Trophoblast cell (in vitro differentiated cells and primary cell): Measurements from ENCODE around the gene RAG1.
A peak's percentile ranks its signal among the peaks of the same experiment; 100 is the strongest.
"Not testable (repeated sequence)": the region's sequence is repeated elsewhere in the genome, so short reads cannot be mapped to it uniquely, and the experiment has no call there.

ENCODE experiments used
- DNase-seq, 2 donors: peaks; one replicate each; pipeline ENCODE4 v3.0.0-alpha.2; 2016
- H2AFZ ChIP-seq: 2 replicates; pipeline ENCODE4 v1.6.1; 2013; ENCODE audit warnings: low read length, moderate library complexity, mild to moderate bottlenecking; ENCODE audit not compliant: insufficient read depth, poor library complexity
- H2AK5ac ChIP-seq: 2 replicates; pipeline ENCODE4 v1.6.1; 2013; ENCODE audit warnings: mild to moderate bottlenecking, low read length
- H2BK120ac ChIP-seq: 2 replicates; pipeline ENCODE4 v1.6.1; 2013; ENCODE audit warnings: low read length, mild to moderate bottlenecking, moderate library complexity; ENCODE audit not compliant: insufficient read depth, poor library complexity
- H2BK12ac ChIP-seq: 2 replicates; pipeline ENCODE4 v1.6.1; 2013; ENCODE audit warnings: mild to moderate bottlenecking, low read length, moderate library complexity
- H2BK5ac ChIP-seq: 2 replicates; pipeline ENCODE4 v1.6.1; 2013; ENCODE audit warnings: low read length, low read depth, moderate library complexity, mild to moderate bottlenecking; ENCODE audit not compliant: poor library complexity
- H3K14ac ChIP-seq: 2 replicates; pipeline ENCODE4 v1.6.1; 2013; ENCODE audit warnings: mild to moderate bottlenecking, low read length
- H3K18ac ChIP-seq: 2 replicates; pipeline ENCODE4 v1.6.1; 2013; ENCODE audit warnings: mild to moderate bottlenecking, low read length
- H3K23ac ChIP-seq: 2 replicates; pipeline ENCODE4 v1.6.1; 2013; ENCODE audit warnings: low read length
- H3K27ac ChIP-seq: 2 replicates; pipeline ENCODE4 v1.5.1; 2013; ENCODE audit warnings: low read depth, mild to moderate bottlenecking, inconsistent platforms, low read length, moderate library complexity
- H3K27me3 ChIP-seq: 2 replicates; pipeline ENCODE4 v1.6.1; 2013; ENCODE audit warnings: inconsistent platforms, mild to moderate bottlenecking, low read length, moderate library complexity; ENCODE audit not compliant: insufficient read depth
- H3K36me3 ChIP-seq, 2 experiments: 1 replicate in 1 of 2; 2 replicates in 1 of 2; pipeline ENCODE4 v1.6.1; 2013; ENCODE audit warnings: low read length in 2 of 2, mild to moderate bottlenecking in 2 of 2, moderate library complexity in 1 of 2; ENCODE audit not compliant: insufficient read depth in 2 of 2, control insufficient read depth in 1 of 2
- H3K4ac ChIP-seq: 2 replicates; pipeline ENCODE4 v1.6.1; 2013; ENCODE audit warnings: low read depth, mild to moderate bottlenecking, low read length, moderate library complexity
- H3K4me1 ChIP-seq, 2 experiments: 1 replicate in 1 of 2; 2 replicates in 1 of 2; pipeline ENCODE4 v1.6.1; 2013; ENCODE audit warnings: low read length in 2 of 2, mild to moderate bottlenecking in 2 of 2, moderate library complexity in 1 of 2; ENCODE audit not compliant: insufficient read depth in 2 of 2, control insufficient read depth in 1 of 2
- H3K4me2 ChIP-seq: 2 replicates; pipeline ENCODE4 v1.6.1; 2013; ENCODE audit warnings: inconsistent platforms, mild to moderate bottlenecking, low read length, moderate library complexity
- H3K4me3 ChIP-seq: 2 replicates; pipeline ENCODE4 v1.5.1; 2013; ENCODE audit warnings: mild to moderate bottlenecking, low read depth, low read length, inconsistent platforms
- H3K79me1 ChIP-seq: one replicate; pipeline ENCODE4 v1.6.1; 2013; ENCODE audit warnings: low read length
- H3K79me2 ChIP-seq: 2 replicates; pipeline ENCODE4 v1.6.1; 2013; ENCODE audit warnings: low read length, mild to moderate bottlenecking; ENCODE audit not compliant: control insufficient read depth, insufficient read depth, poor library complexity
- H3K9ac ChIP-seq: 2 replicates; pipeline ENCODE4 v1.6.1; 2013; ENCODE audit warnings: mild to moderate bottlenecking, low read length
- H3K9me3 ChIP-seq: 2 replicates; pipeline ENCODE4 v1.6.1; 2013; ENCODE audit warnings: low read depth, mild to moderate bottlenecking, control low read depth, inconsistent platforms, low read length; ENCODE audit not compliant: insufficient read depth
- H4K12ac ChIP-seq: 2 replicates; pipeline ENCODE4 v1.6.1; 2013; ENCODE audit warnings: low read depth, mild to moderate bottlenecking, low read length, moderate library complexity
- H4K8ac ChIP-seq: 2 replicates; pipeline ENCODE4 v1.6.1; 2013; ENCODE audit warnings: low read depth, mild to moderate bottlenecking, low read length, moderate library complexity
- H4K91ac ChIP-seq: one replicate; pipeline ENCODE4 v1.6.1; 2013; ENCODE audit warnings: low read depth, mild to moderate bottlenecking, low read length, moderate library complexity
- WGBS: extraction: QIAGEN DNeasy Blood & Tissue Kit; methylation state at CpG from one replicate; pipeline ENCODE4 v1.1.7; 2013; ENCODE audit warnings: missing lambda C conversion rate; ENCODE audit not compliant: insufficient read length, insufficient coverage; ENCODE audit errors: extremely low coverage; 5-methylcytosine and 5-hydroxymethylcytosine counted together

The RAG1 gene

DNA sequence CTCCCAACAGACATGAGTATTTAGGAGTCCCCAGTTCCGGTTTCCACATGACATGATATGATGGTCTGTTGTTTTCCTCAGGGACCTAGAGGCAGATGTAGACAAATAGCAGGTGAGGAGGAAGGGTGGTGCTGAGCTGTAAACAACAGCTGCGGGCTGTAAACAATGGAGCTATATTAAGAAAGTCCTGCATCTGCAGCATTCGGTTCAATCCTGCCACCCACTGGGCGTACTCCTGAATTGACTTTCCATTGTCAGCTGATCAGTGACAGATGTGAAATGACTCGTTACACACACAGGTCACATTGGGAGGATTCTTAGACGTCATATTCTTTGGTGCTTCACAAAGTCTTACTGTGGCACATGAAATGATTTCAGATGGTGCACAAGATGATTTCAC is 26.8 kb upstream of the RAG1 start:
- H3K4me1 ChIP-seq: no peaks in the 10 kb centered on the region
- H3K79me2 ChIP-seq: no peaks in the 10 kb centered on the region
- no peak overlapping the region for H3K4me3 ChIP-seq
- no peak overlapping the region for H3K4ac ChIP-seq
- H3K4me2 ChIP-seq: no peak overlapping the region
- no peaks in the 10 kb centered on the region for H3K27me3 ChIP-seq
- no peak overlapping the region for H2AFZ ChIP-seq
- no peaks in the 10 kb centered on the region for H3K9me3 ChIP-seq
- H3K23ac ChIP-seq: no peak overlapping the region
- H2BK12ac ChIP-seq: no peak overlapping the region
- no peak overlapping the region for H3K18ac ChIP-seq
- no peaks in the 10 kb centered on the region for H3K36me3 ChIP-seq
- no peak overlapping the region for H3K14ac ChIP-seq
- peak; percentile 63 to 77 for DNase-seq
- no peak overlapping the region for H4K8ac ChIP-seq
- H4K12ac ChIP-seq: no peak overlapping the region
- no peak overlapping the region for H2BK120ac ChIP-seq
- WGBS: no CpG with 5 or more reads among the region's 6 CpGs
- no peak overlapping the region for H3K9ac ChIP-seq
- no peak overlapping the region for H2BK5ac ChIP-seq
- H3K79me1 ChIP-seq: no peaks in the 10 kb centered on the region
- H4K91ac ChIP-seq: no peak overlapping the region
- no peak overlapping the region for H2AK5ac ChIP-seq
- H3K27ac ChIP-seq: no peak overlapping the region

DNA sequence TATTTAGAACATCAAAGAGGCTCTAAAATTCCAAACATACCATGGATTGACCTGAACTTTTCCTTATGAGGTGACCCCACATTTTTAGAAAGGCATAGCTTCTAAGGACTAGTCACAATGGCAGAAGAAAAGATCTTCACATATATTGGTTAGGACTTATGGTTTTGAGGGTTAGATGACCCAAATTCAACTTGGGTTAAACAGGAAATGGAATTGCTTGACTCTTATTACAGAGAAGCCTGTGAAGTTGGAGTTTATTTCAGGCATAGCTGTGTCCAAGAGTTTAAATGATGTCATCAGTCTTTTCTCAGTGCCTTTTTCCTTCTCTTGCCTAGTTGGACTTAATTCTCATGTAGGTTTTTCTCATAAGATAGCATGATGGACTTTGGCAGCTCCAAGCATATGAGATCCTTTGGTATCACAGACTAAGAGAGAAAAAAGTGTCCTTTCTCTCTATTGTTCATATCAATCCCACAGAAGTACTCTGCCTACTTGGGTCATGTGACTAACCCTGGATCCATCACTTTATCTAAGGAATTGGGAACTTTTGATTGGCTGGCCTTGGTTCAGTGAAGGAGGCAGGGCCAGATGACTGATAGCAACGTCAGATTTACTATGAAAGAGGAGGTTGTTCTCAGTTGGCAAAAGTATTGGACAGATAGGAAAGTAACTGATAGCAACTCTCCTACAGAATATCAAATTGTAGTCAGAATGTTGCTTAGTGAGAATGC is 17.3 kb upstream of the RAG1 start:
- no peak overlapping the region for H3K9ac ChIP-seq
- WGBS: no CpG with 5 or more reads among the region's 1 CpG

DNA sequence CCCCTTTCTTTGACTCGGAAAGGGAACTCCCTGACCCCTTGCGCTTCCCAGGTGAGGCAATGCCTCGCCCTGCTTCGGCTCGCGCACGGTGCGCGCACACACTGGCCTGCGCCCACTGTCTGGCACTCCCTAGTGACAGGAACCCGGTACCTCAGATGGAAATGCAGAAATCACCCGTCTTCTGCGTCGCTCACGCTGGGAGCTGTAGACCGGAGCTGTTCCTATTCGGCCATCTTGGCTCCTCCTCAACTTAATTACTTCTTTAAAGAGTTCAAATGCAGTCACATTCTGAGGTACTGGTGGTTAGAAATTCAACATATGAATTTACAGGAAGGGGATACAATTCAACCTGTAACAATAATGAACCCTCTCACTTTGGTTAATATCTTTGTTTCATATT is 10.4 kb upstream of the RAG1 start:
- not testable (repeated sequence) for H3K9ac ChIP-seq, H3K27ac ChIP-seq, H3K4ac ChIP-seq, H3K18ac ChIP-seq, H3K14ac ChIP-seq, H2BK12ac ChIP-seq, H4K8ac ChIP-seq, H4K12ac ChIP-seq, H3K4me3 ChIP-seq, H3K4me1 ChIP-seq, H4K91ac ChIP-seq, H2AK5ac ChIP-seq, H3K23ac ChIP-seq, H2BK5ac ChIP-seq, H3K27me3 ChIP-seq, H3K4me2 ChIP-seq, H3K79me1 ChIP-seq, H2BK120ac ChIP-seq, H3K79me2 ChIP-seq, H3K9me3 ChIP-seq, H2AFZ ChIP-seq, H3K36me3 ChIP-seq
- no CpG with 5 or more reads among the region's 17 CpGs for WGBS
- peak in 1 of 2 donors; percentile 6 for DNase-seq

More for the DNA sequence above, 17.3 kb upstream of the RAG1 start:
- H3K4me3 ChIP-seq: no peak overlapping the region
- no peak overlapping the region for H3K4ac ChIP-seq
- H3K9me3 ChIP-seq: no peaks in the 10 kb centered on the region
- no peak overlapping the region for H2BK120ac ChIP-seq
- no peak overlapping the region for H3K18ac ChIP-seq
- no peak overlapping the region for H4K12ac ChIP-seq
- no peak overlapping the region for H2AK5ac ChIP-seq
- no peak overlapping the region for H2BK12ac ChIP-seq
- H3K27me3 ChIP-seq: no peaks in the 10 kb centered on the region
- H4K8ac ChIP-seq: no peak overlapping the region
- H3K36me3 ChIP-seq: no peaks in the 10 kb centered on the region
- H3K27ac ChIP-seq: peak overlapping the region; percentile 10
- no peaks in the 10 kb centered on the region for H3K79me2 ChIP-seq
- H3K14ac ChIP-seq: no peak overlapping the region
- no peak overlapping the region for H2BK5ac ChIP-seq
- H2AFZ ChIP-seq: no peak overlapping the region
- H3K23ac ChIP-seq: no peak overlapping the region
- H4K91ac ChIP-seq: no peak overlapping the region
- DNase-seq: no peak
- H3K4me2 ChIP-seq: no peak overlapping the region
- H3K4me1 ChIP-seq: no peaks in the 10 kb centered on the region
- H3K79me1 ChIP-seq: no peaks in the 10 kb centered on the region

DNA sequence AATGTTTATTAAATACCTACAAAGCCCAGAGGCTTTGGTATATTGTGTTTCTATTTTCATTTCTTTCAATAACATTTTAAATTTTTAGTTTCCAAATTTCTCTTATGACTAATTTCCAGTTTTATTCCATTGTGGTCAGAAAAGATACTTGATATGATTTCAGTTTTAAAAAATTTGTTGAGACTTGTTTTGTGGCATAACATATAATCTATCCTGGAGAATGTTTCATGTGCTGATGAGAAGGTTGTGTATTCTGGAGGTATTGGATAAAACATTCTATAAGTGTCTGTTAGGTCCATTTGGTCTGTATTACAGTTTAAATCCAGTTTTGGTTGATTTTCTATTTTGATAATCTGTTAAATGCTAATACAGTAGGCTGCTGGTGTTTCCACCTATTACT is 9.8 kb upstream of the RAG1 start:
- H3K79me2 ChIP-seq: no peaks in the 10 kb centered on the region
- no peak overlapping the region for H2BK120ac ChIP-seq

More for the DNA sequence above, 9.8 kb upstream of the RAG1 start:
- H4K91ac ChIP-seq: no peak overlapping the region
- no peak overlapping the region for H3K4ac ChIP-seq
- H3K9me3 ChIP-seq: peaks cover 2% of the 10 kb centered on the region
- no peak overlapping the region for H4K12ac ChIP-seq
- H3K27me3 ChIP-seq: no peaks in the 10 kb centered on the region
- no peak overlapping the region for H3K27ac ChIP-seq
- H3K36me3 ChIP-seq: no peaks in the 10 kb centered on the region
- H2BK12ac ChIP-seq: no peak overlapping the region
- H3K4me3 ChIP-seq: no peak overlapping the region
- H3K18ac ChIP-seq: no peak overlapping the region
- no peaks in the 10 kb centered on the region for H3K4me1 ChIP-seq
- no peak for DNase-seq
- no peak overlapping the region for H2BK5ac ChIP-seq
- H3K9ac ChIP-seq: no peak overlapping the region
- no peak overlapping the region for H3K23ac ChIP-seq
- no peaks in the 10 kb centered on the region for H3K79me1 ChIP-seq
- no peak overlapping the region for H2AK5ac ChIP-seq
- H2AFZ ChIP-seq: no peak overlapping the region
- no peak overlapping the region for H3K4me2 ChIP-seq
- no peak overlapping the region for H4K8ac ChIP-seq
- H3K14ac ChIP-seq: no peak overlapping the region
